Measurements from ENCODE around the gene MPND.

Gene MPND

DNA sequence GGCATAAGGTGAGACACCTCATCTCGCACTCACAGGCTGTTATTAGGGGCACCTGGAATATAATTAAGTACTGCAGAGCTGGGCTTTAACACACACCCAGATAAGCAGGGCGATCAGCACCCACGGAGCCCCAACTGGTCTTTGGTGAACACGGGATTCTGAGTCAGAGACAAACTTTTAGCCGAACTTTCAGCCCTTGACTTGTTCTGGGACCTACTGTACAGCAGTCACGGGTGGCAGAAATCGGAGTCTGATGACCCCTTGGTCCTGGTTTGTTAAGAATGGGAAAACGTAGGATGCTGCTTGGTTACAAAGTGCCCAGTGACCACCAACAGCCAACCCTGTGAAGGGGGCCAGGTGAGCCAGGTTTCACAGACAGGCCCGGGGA, 47.9 kb downstream of the MPND start:
- TF ChIP-seq GLIS3 (CRISPR knock-in tag; IDR thresholded peaks at IDR 0.05) (no peak), CSDC2 (CRISPR knock-in tag; IDR thresholded peaks at IDR 0.05) (no peak), TCF4 (CRISPR knock-in tag; IDR thresholded peaks at IDR 0.05; ENCODE audit: borderline replicate concordance) (no peak), ZFP30 (CRISPR knock-in tag; IDR thresholded peaks at IDR 0.05) (no peak), ZNF565 (CRISPR knock-in tag; conservative IDR thresholded peaks at IDR 0.05; ENCODE audit: low read depth) (no peak), OSR1 (CRISPR knock-in tag; IDR thresholded peaks at IDR 0.05) (no peak), RARB (CRISPR knock-in tag; IDR thresholded peaks at IDR 0.05) (no peak), TOX (CRISPR knock-in tag; IDR thresholded peaks at IDR 0.05; ENCODE audit: borderline replicate concordance) (no peak)
- TF ChIP-seq, protein P1, sequence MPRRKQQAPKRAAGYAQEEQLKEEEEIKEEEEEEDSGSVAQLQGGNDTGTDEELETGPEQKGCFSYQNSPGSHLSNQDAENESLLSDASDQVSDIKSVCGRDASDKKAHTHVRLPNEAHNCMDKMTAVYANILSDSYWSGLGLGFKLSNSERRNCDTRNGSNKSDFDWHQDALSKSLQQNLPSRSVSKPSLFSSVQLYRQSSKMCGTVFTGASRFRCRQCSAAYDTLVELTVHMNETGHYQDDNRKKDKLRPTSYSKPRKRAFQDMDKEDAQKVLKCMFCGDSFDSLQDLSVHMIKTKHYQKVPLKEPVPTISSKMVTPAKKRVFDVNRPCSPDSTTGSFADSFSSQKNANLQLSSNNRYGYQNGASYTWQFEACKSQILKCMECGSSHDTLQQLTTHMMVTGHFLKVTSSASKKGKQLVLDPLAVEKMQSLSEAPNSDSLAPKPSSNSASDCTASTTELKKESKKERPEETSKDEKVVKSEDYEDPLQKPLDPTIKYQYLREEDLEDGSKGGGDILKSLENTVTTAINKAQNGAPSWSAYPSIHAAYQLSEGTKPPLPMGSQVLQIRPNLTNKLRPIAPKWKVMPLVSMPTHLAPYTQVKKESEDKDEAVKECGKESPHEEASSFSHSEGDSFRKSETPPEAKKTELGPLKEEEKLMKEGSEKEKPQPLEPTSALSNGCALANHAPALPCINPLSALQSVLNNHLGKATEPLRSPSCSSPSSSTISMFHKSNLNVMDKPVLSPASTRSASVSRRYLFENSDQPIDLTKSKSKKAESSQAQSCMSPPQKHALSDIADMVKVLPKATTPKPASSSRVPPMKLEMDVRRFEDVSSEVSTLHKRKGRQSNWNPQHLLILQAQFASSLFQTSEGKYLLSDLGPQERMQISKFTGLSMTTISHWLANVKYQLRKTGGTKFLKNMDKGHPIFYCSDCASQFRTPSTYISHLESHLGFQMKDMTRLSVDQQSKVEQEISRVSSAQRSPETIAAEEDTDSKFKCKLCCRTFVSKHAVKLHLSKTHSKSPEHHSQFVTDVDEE (CRISPR knock-in tag; IDR thresholded peaks at IDR 0.05): no peak
- TF ChIP-seq, protein P2, sequence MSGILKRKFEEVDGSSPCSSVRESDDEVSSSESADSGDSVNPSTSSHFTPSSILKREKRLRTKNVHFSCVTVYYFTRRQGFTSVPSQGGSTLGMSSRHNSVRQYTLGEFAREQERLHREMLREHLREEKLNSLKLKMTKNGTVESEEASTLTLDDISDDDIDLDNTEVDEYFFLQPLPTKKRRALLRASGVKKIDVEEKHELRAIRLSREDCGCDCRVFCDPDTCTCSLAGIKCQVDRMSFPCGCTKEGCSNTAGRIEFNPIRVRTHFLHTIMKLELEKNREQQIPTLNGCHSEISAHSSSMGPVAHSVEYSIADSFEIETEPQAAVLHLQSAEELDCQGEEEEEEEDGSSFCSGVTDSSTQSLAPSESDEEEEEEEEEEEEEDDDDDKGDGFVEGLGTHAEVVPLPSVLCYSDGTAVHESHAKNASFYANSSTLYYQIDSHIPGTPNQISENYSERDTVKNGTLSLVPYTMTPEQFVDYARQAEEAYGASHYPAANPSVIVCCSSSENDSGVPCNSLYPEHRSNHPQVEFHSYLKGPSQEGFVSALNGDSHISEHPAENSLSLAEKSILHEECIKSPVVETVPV (CRISPR knock-in tag; IDR thresholded peaks at IDR 0.05): no peak
- TF ChIP-seq, protein P3, sequence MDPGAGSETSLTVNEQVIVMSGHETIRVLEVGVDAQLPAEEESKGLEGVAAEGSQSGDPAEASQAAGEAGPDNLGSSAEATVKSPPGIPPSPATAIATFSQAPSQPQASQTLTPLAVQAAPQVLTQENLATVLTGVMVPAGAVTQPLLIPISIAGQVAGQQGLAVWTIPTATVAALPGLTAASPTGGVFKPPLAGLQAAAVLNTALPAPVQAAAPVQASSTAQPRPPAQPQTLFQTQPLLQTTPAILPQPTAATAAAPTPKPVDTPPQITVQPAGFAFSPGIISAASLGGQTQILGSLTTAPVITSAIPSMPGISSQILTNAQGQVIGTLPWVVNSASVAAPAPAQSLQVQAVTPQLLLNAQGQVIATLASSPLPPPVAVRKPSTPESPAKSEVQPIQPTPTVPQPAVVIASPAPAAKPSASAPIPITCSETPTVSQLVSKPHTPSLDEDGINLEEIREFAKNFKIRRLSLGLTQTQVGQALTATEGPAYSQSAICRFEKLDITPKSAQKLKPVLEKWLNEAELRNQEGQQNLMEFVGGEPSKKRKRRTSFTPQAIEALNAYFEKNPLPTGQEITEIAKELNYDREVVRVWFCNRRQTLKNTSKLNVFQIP (CRISPR knock-in tag; IDR thresholded peaks at IDR 0.05; ENCODE audit: borderline replicate concordance, low read depth): no peak
- ATAC-seq: no peak

DNA sequence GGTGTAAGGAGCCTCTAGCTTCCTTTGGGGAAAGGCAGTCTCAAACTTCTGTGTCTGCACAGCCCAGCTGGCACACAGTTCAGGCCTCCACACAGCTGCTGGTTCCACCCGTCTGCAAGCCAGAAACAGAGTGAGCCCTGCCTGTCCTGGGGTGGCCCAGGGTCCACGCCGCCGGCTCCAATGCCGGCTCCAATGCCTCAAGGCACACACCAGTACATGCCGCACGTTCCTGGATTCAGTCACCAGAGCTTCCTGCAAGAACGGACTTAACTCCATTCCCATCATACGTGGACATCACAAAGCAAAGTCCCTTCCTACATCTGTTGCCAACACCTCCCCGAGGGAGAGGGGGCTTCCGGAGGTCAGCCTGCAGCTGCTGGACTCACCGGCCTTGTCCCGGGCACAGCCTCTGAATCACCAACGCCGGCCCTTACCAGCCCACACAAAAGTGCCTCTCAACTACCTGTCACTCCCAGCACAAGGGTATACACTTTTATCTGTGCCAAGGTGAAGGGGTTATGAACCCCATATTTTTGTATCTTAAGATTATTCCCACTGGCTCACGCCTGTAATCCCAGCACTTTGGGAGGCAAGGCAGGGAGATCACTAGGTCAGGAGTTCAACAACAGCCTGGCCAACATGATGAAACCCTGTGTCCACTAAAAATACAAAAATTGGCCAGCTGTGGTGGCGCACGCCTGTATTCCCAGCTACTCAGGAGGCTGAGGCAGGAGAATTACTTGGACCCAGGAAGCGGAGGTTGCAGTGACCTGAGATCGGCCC, 48.5 kb downstream of the MPND start:
- TF ChIP-seq PPARA (CRISPR knock-in tag; IDR thresholded peaks at IDR 0.05; ENCODE audit: borderline replicate concordance): no peak
- TF ChIP-seq, protein P2 (CRISPR knock-in tag; IDR thresholded peaks at IDR 0.05): no peak
- no peak for TF ChIP-seq RARB (CRISPR knock-in tag; IDR thresholded peaks at IDR 0.05)
- no peak for TF ChIP-seq SNAI2 (CRISPR knock-in tag; IDR thresholded peaks at IDR 0.05)
- TF ChIP-seq BACH2 (CRISPR knock-in tag; IDR thresholded peaks at IDR 0.05; ENCODE audit: borderline replicate concordance): no peak
- no peak for TF ChIP-seq ZNF70 (CRISPR knock-in tag; IDR thresholded peaks at IDR 0.05)
- TF ChIP-seq, protein P3 (CRISPR knock-in tag; IDR thresholded peaks at IDR 0.05; ENCODE audit: borderline replicate concordance, low read depth): no peak
- TF ChIP-seq ZNF8 (CRISPR knock-in tag; IDR thresholded peaks at IDR 0.05): no peak
- no peak for TF ChIP-seq OSR1 (CRISPR knock-in tag; IDR thresholded peaks at IDR 0.05)
- ATAC-seq: no peak; the same call in 2 of the 3 replicates

DNA sequence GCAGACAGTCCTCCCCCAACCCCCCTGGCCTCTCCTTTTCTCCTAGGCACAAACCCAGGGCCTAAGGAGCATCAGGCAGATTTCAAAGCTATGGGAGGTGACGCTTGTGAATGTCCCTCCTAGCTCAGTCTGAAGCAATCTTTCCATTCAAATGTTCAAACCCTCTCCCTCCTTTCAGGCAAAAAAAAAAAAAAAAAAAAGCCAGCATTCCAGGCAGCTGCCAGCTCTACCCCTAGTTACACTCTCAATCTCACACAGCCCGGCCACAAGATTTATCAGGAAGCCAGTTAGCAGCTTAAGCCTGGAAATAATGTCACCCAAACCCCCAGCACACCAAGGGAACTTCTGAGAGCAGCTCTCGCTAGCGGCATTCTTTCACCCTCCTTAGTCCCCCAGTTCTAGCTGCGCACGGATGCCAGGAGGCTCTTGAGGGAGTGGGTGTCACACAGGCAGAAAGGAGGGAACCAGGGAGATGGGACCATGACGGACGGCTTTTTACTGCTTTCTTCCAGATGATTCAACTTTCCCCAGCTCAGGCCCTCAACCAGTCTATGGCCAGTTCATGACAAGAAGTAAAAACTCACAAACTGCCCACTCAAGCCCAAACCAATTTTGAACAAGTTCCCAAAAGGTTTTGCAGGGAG, 50.7 kb downstream of the MPND start:
- no peak for ATAC-seq
- TF ChIP-seq ZFP30 (CRISPR knock-in tag; IDR thresholded peaks at IDR 0.05) (no peak), TOX (CRISPR knock-in tag; IDR thresholded peaks at IDR 0.05; ENCODE audit: borderline replicate concordance) (no peak)
